KMS-11 (cell line): ENCODE measurements around the gene SLC22A12.

Source experiments
- H2AFZ ChIP-seq: fragments of 200-600 bp; sonication (generic); 2 replicates; pipeline ENCODE4 v1.6.1; 2016; ENCODE audit warnings: antibody characterized with exemption, mixed run types, low read depth
- H3K27ac ChIP-seq: fragments of 200-600 bp; sonication (generic); 2 replicates; pipeline ENCODE4 v1.6.1; 2016; ENCODE audit warnings: mild to moderate bottlenecking, mixed run types
- H3K27me3 ChIP-seq: fragments of 200-600 bp; sonication (generic); 2 replicates; pipeline ENCODE4 v1.6.1; 2017; ENCODE audit warnings: mild to moderate bottlenecking, low read depth, mixed run types, moderate library complexity; ENCODE audit not compliant: insufficient read depth
- H3K36me3 ChIP-seq: fragments of 200-600 bp; sonication (generic); 2 replicates; pipeline ENCODE4 v1.6.1; 2017; ENCODE audit warnings: mild to moderate bottlenecking, mixed run types; ENCODE audit not compliant: insufficient read depth
- H3K4me1 ChIP-seq: fragments of 200-600 bp; sonication (generic); 2 replicates; pipeline ENCODE4 v1.6.1; 2016; ENCODE audit warnings: mild to moderate bottlenecking, low read depth, mixed run types; ENCODE audit not compliant: poor library complexity, severe bottlenecking
- H3K4me2 ChIP-seq: fragments of 200-600 bp; sonication (generic); 2 replicates; pipeline ENCODE4 v1.7.0; 2016; ENCODE audit warnings: mild to moderate bottlenecking, mixed run types
- H3K4me3 ChIP-seq: fragments of 200-600 bp; sonication (generic); IDR thresholded peaks from 2 replicates; pipeline ENCODE4 v1.6.1; 2017; ENCODE audit warnings: low read depth, low read length, mixed read lengths; ENCODE audit not compliant: insufficient read depth
- H3K79me2 ChIP-seq: fragments of 200-600 bp; sonication (generic); 2 replicates; pipeline ENCODE4 v1.6.1; 2016; ENCODE audit warnings: low read depth, mixed run types; ENCODE audit not compliant: insufficient read depth
- H3K9ac ChIP-seq: fragments of 200-600 bp; sonication (generic); 2 replicates; pipeline ENCODE4 v1.6.1; 2016; ENCODE audit warnings: mild to moderate bottlenecking, mixed run types
- H4K20me1 ChIP-seq: fragments of 200-600 bp; sonication (generic); 2 replicates; pipeline ENCODE4 v1.6.1; 2016; ENCODE audit warnings: mild to moderate bottlenecking, mixed run types; ENCODE audit not compliant: insufficient read depth
- TF ChIP-seq, protein P1 (sequence below): fragments of 200-600 bp; sonication (generic); conservative IDR thresholded peaks from 2 replicates; pipeline ENCODE4 v1.6.1; 2017; ENCODE audit warnings: low read depth, mild to moderate bottlenecking, antibody characterized with exemption, low read length, moderate library complexity, mixed read lengths

Gene SLC22A12

GRCh38 chr11:64639885-64640284, 48.9 kb downstream of the SLC22A12 start:
- peaks cover 46% of the 10 kb centered on the region for H3K27me3 ChIP-seq

GRCh38 chr11:64641596-64642417, 50.8 kb downstream of the SLC22A12 start:
- peaks cover 45% of the 10 kb centered on the region for H3K27me3 ChIP-seq
- H4K20me1 ChIP-seq: no peaks in the 10 kb centered on the region
- no peaks in the 10 kb centered on the region for H3K36me3 ChIP-seq
- H3K4me3 ChIP-seq: no peak overlapping the region
- H3K27ac ChIP-seq: no peak overlapping the region
- H2AFZ ChIP-seq: no peak overlapping the region
- no peaks in the 10 kb centered on the region for H3K4me1 ChIP-seq
- H3K4me2 ChIP-seq: no peak overlapping the region
- H3K9ac ChIP-seq: no peak overlapping the region
- no peaks in the 10 kb centered on the region for H3K79me2 ChIP-seq
- TF ChIP-seq, protein P1, sequence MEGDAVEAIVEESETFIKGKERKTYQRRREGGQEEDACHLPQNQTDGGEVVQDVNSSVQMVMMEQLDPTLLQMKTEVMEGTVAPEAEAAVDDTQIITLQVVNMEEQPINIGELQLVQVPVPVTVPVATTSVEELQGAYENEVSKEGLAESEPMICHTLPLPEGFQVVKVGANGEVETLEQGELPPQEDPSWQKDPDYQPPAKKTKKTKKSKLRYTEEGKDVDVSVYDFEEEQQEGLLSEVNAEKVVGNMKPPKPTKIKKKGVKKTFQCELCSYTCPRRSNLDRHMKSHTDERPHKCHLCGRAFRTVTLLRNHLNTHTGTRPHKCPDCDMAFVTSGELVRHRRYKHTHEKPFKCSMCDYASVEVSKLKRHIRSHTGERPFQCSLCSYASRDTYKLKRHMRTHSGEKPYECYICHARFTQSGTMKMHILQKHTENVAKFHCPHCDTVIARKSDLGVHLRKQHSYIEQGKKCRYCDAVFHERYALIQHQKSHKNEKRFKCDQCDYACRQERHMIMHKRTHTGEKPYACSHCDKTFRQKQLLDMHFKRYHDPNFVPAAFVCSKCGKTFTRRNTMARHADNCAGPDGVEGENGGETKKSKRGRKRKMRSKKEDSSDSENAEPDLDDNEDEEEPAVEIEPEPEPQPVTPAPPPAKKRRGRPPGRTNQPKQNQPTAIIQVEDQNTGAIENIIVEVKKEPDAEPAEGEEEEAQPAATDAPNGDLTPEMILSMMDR: no peak

More at GRCh38 chr11:64639885-64640284, 48.9 kb downstream of the SLC22A12 start:
- Histone ChIP-seq H3K9ac (no peak overlapping the region), H3K36me3 (no peaks in the 10 kb centered on the region), H3K4me3 (no peak overlapping the region), H2AFZ (no peak overlapping the region), H3K4me2 (no peak overlapping the region), H3K79me2 (no peaks in the 10 kb centered on the region), H3K27ac (no peak overlapping the region), H3K4me1 (no peaks in the 10 kb centered on the region), H4K20me1 (no peaks in the 10 kb centered on the region)
- TF ChIP-seq, protein P1: no peak

DNA sequence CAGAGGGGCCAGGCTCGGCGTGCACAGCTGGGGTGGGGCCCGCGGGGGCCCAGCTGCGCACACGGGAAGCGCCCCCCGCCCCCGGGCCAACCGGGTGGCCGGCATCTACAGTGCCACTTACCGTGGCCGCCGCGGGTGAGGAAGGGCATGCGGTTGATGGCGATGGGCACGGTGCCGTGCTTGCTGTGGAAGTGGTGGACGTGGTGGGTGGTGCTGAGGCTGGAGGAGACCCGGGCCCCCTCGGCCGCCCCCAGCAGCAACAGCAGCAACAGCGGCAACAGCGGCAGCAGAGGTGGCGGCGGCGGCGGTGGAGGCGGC, 51.4 kb downstream of the SLC22A12 start:
- TF ChIP-seq, protein P1: no peak
- H4K20me1 ChIP-seq: no peaks in the 10 kb centered on the region
- H3K4me2 ChIP-seq: no peak overlapping the region
- no peak overlapping the region for H2AFZ ChIP-seq
- H3K4me3 ChIP-seq: no peak overlapping the region
- H3K79me2 ChIP-seq: no peaks in the 10 kb centered on the region
- H3K4me1 ChIP-seq: no peaks in the 10 kb centered on the region
- no peak overlapping the region for H3K27ac ChIP-seq
- H3K9ac ChIP-seq: no peak overlapping the region
- peaks cover 47% of the 10 kb centered on the region for H3K27me3 ChIP-seq
- no peaks in the 10 kb centered on the region for H3K36me3 ChIP-seq

DNA sequence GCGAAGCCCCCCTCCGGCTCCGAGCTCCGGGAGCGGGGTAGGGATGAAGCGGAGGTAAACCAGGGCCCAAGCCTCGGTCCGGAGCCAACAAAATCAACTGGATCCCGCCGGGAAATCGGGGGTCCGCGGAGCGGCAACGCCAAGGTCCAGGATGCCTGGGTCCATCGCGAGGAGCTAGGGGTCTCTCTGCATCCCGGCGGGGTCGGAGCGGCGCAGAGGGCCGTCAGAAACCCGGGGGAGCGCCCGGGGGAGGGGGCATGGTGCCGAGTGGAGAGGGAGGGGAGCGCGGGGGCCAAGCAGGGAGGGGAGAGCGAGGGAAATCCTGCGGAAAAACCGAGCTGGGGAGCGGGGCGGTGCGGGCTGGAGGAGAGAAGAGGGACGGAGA, 51.8 kb downstream of the SLC22A12 start:
- no peaks in the 10 kb centered on the region for H3K36me3 ChIP-seq
- H3K4me3 ChIP-seq: no peak overlapping the region
- no peaks in the 10 kb centered on the region for H3K79me2 ChIP-seq
- H3K27ac ChIP-seq: no peak overlapping the region
- no peaks in the 10 kb centered on the region for H3K4me1 ChIP-seq
- H3K9ac ChIP-seq: no peak overlapping the region
- TF ChIP-seq, protein P1: no peak
- no peak overlapping the region for H3K4me2 ChIP-seq
- H3K27me3 ChIP-seq: peaks cover 52% of the 10 kb centered on the region
- no peaks in the 10 kb centered on the region for H4K20me1 ChIP-seq
- no peak overlapping the region for H2AFZ ChIP-seq
